HG02571 (cell line): ENCODE results near the gene TBX3.

Experiments
- ATAC-seq: cut with Tn5 transposase; IDR thresholded peaks from one replicate; pipeline ENCODE4 v1.9.1; 2021; ENCODE audit warnings: mild to moderate bottlenecking, moderate library complexity; ENCODE audit not compliant: unreplicated experiment

TBX3 gene

GRCh38 chr12:114696443-114697242 is 12.7 kb upstream of the TBX3 start:
- no peak for ATAC-seq

- no peak for ATAC-seq
Observed at GRCh38 chr12:114695305-114695592, 11.3 kb upstream of the TBX3 start.

GRCh38 chr12:114694436-114695304 is 10.7 kb upstream of the TBX3 start:
- ATAC-seq: no peak

GRCh38 chr12:114693532-114693931 is 9.6 kb upstream of the TBX3 start:
- no peak for ATAC-seq

GRCh38 chr12:114693059-114693531 is 9.1 kb upstream of the TBX3 start:
- no peak for ATAC-seq

GRCh38 chr12:114692186-114693058 is 8.4 kb upstream of the TBX3 start:
- ATAC-seq: no peak

GRCh38 chr12:114691763-114692185 is 7.8 kb upstream of the TBX3 start:
- no peak for ATAC-seq

- no peak for ATAC-seq
Observed at GRCh38 chr12:114691196-114691595, 7.2 kb upstream of the TBX3 start.

GRCh38 chr12:114690267-114691135 is 6.5 kb upstream of the TBX3 start:
- no peak for ATAC-seq

- ATAC-seq: no peak
Observed at GRCh38 chr12:114689075-114689994, 5.4 kb upstream of the TBX3 start.

- no peak for ATAC-seq
Observed at GRCh38 chr12:114688256-114688845, 4.4 kb upstream of the TBX3 start.

- no peak for ATAC-seq
Observed at GRCh38 chr12:114687802-114688201, 3.8 kb upstream of the TBX3 start.

- no peak for ATAC-seq
Observed at GRCh38 chr12:114686773-114687500, 3.0 kb upstream of the TBX3 start.

- no peak for ATAC-seq
Observed at GRCh38 chr12:114686426-114686772, 2.4 kb upstream of the TBX3 start.

- ATAC-seq: no peak
Observed at GRCh38 chr12:114685869-114686268, 1.9 kb upstream of the TBX3 start.

- no peak for ATAC-seq
Observed at GRCh38 chr12:114685320-114685781, 1.4 kb upstream of the TBX3 start.

- no peak for ATAC-seq
Observed at GRCh38 chr12:114684870-114685273, 897 bp upstream of the TBX3 start.

GRCh38 chr12:114683709-114684097 is 272 bp downstream of the TBX3 start:
- ATAC-seq: no peak
